Upper lobe of left lung (tissue), 6 donors: ENCODE results near the gene ZMYND11. TPM values are rescaled to one million over a fixed set of nuclear protein-coding genes. Genes with fewer than 3 reads are reported as not detected.
"Not testable (repeated sequence)": the region's sequence is repeated elsewhere in the genome, so short reads cannot be mapped to it uniquely, and the experiment has no call there.

Experiments used
- ATAC-seq, 2 donors: fragments of 200-7000 bp; cut with Tn5 transposase; one replicate each; pipeline ENCODE4 v1.9.1; 2022; ENCODE audit warnings: mild to moderate bottlenecking in 2 of 2, moderate library complexity in 2 of 2; ENCODE audit not compliant: low FRiP score in 2 of 2
- DNase-seq, 2 donors: peaks; one replicate each; pipeline ENCODE4 v3.0.0-alpha.2; 2019 to 2020
- H3K27ac ChIP-seq, 4 donors: fragments of 200-600 bp; sonication (generic); one replicate each; pipeline ENCODE4 v1.5.1; 2016 to 2019
- H3K27me3 ChIP-seq, 4 donors: fragments of 200-600 bp; sonication (generic); one replicate each; pipeline ENCODE4 v1.5.1; 2017 to 2019
- H3K36me3 ChIP-seq, 4 donors: fragments of 200-600 bp; sonication (generic); one replicate each; pipeline ENCODE4 v1.5.1; 2016 to 2019
- H3K4me1 ChIP-seq, 4 donors: fragments of 200-600 bp; sonication (generic); one replicate each; pipeline ENCODE4 v1.5.1; 2018 to 2019
- H3K4me3 ChIP-seq, 4 donors: fragments of 200-600 bp; sonication (generic); one replicate each; pipeline ENCODE4 v1.5.1; 2017 to 2019; ENCODE audit warnings: mild to moderate bottlenecking in 2 of 4, moderate library complexity in 1 of 4
- H3K9me3 ChIP-seq, 4 donors: fragments of 200-600 bp; sonication (generic); one replicate each; pipeline ENCODE4 v1.5.1; 2018 to 2019
- CTCF ChIP-seq, 6 experiments: fragments of 450-650 bp in 4 of 6; fragments of 200-600 bp in 2 of 6; sonication (generic) in 2 of 6; IDR thresholded peaks; one replicate each; pipeline ENCODE4 v1.5.1; 2016 to 2019; ENCODE audit warnings: antibody characterized with exemption in 6 of 6
- EP300 ChIP-seq, 4 donors: sonication (generic); formaldehyde crosslinking; IDR thresholded peaks; one replicate each; pipeline ENCODE4 v1.5.1; 2017; ENCODE audit warnings: antibody characterized with exemption in 4 of 4, control low read depth in 2 of 4
- POLR2A ChIP-seq, 4 donors: fragments of 450-650 bp; IDR thresholded peaks; one replicate each; pipeline ENCODE4 v1.5.1; 2016 to 2017; ENCODE audit warnings: antibody characterized with exemption in 4 of 4, mild to moderate bottlenecking in 2 of 4
- POLR2AphosphoS5 ChIP-seq, 2 donors: sonication (generic); formaldehyde crosslinking; IDR thresholded peaks; one replicate each; pipeline ENCODE4 v1.5.1; 2017; ENCODE audit warnings: antibody characterized with exemption in 2 of 2
- WGBS, 2 donors: methylation state at CpG; one replicate each; pipeline ENCODE4 v1.1.5; 2017 to 2018; 5-methylcytosine and 5-hydroxymethylcytosine counted together
- total RNA-seq, 6 donors: library from RNA; depleted of rRNA in 4 of 6; stranded (reverse); fragments of >200 nt in 4 of 6; gene quantifications; one replicate each; pipeline versions ENCODE4 v1.1.0 to v1.2.1, GENCODE V29; 2016 to 2021
- donor health status: DM: no; HTN: no; CAD: no; lungs with moderate emphysema.
- donor health status: DM: no; HTN: yes; CAD: no; lungs with severe emphysema.

The ZMYND11 gene
- total RNA-seq, 6 donors from 2014 or later: 46.1 to 76.5 (median 63.4) TPM

- Histone ChIP-seq H3K4me3 (no peak overlapping the region), H3K27me3 (no peaks in the 10 kb centered on the region), H3K36me3 (peaks cover 0 to 17% (median 9%) of the 10 kb centered on the region in 4 donors), H3K9me3 (peaks cover 0 to 7% (median 4%) of the 10 kb centered on the region in 4 donors), H3K4me1 (peaks cover 0 to 15% (median 4%) of the 10 kb centered on the region in 4 donors), H3K27ac (no peak overlapping the region)
- WGBS, 2 donors: 99% methylated on average over 5 of the region's 5 CpGs
- DNase-seq: no peak
- TF ChIP-seq EP300 (IDR thresholded peaks at IDR 0.05) (no peak), CTCF (IDR thresholded peaks at IDR 0.05) (no peak)
- ATAC-seq: no peak
Measured at GRCh38 chr10:184911-185310, 49.7 kb downstream of the ZMYND11 start.

DNA sequence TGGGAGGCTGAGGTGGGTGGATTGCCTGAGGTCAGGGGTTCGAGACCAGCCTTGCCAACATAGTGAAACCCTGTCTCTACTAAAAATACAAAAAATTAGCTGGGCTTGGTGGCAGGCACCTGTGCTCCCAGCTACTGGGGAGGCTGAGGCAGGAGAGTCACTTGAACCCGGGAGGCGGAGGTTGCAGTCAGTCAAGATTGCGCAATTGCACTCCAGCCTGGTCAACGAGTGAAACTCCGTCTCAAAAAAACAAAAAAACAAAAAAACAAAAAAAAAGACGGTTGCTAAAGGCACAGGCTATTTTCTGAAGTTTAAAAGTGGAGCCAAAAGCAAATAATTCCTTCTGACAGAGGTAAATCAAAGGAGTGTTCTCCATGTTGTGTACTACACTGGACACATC lies 50.3 kb downstream of the ZMYND11 start:
- peaks cover 0 to 13% (median 6%) of the 10 kb centered on the region in 4 donors for H3K36me3 ChIP-seq
- not testable (repeated sequence) for H3K4me3 ChIP-seq, DNase-seq, ATAC-seq, H3K27me3 ChIP-seq, H3K9me3 ChIP-seq, H3K27ac ChIP-seq
- peaks cover 0 to 15% (median 4%) of the 10 kb centered on the region in 4 donors for H3K4me1 ChIP-seq
- WGBS, 2 donors: 81 to 87% methylated on average over 7 of the region's 7 CpGs

DNA sequence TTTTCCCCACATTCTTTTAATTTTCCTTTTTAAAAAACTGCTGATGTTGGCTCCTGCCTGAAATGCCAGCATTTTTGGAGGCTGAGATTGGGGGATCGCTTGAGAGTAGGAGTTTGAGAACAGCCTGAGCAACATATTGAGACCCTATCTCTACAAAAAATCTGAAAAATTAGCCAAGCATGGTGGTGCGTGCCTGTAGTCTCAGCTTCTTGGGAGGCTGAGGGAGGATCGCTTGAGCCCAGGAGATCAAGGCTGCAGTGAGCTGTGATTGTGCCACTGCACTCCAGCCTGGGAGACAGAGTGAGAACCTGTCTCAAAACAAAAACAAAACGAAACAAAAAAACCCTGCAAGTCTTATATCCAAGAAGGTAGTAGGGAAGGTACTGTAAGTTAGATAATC lies 51.7 kb downstream of the ZMYND11 start:
- DNase-seq (no peak), ATAC-seq (no peak)
- 91 to 98% methylated on average over 4 of the region's 4 CpGs for WGBS, 2 donors
- no peak overlapping the region for H3K4me3 ChIP-seq
- H3K27me3 ChIP-seq: no peaks in the 10 kb centered on the region
- peaks cover 0 to 8% (median 3%) of the 10 kb centered on the region in 4 donors for H3K36me3 ChIP-seq
- peaks cover 0 to 7% (median 4%) of the 10 kb centered on the region in 4 donors for H3K9me3 ChIP-seq
- peaks cover 0 to 15% (median 4%) of the 10 kb centered on the region in 4 donors for H3K4me1 ChIP-seq
- no peak for TF ChIP-seq POLR2A (IDR thresholded peaks at IDR 0.05)
- no peak for TF ChIP-seq EP300 (IDR thresholded peaks at IDR 0.05)
- no peak for TF ChIP-seq POLR2AphosphoS5 (IDR thresholded peaks at IDR 0.05)
- no peak for TF ChIP-seq CTCF (IDR thresholded peaks at IDR 0.05)
- no peak overlapping the region for H3K27ac ChIP-seq

GRCh38 chr10:188546-188945 lies 53.3 kb downstream of the ZMYND11 start:
- no peaks in the 10 kb centered on the region for H3K27me3 ChIP-seq

GRCh38 chr10:190216-190615 lies 55.0 kb downstream of the ZMYND11 start:
- 93 to 95% methylated on average over 8 of the region's 8 CpGs for WGBS, 2 donors

More at GRCh38 chr10:188546-188945, 53.3 kb downstream of the ZMYND11 start:
- 58 to 60% methylated on average over 2 of the region's 2 CpGs for WGBS, 2 donors
- TF ChIP-seq POLR2AphosphoS5 (IDR thresholded peaks at IDR 0.05): no peak
- TF ChIP-seq POLR2A (IDR thresholded peaks at IDR 0.05): no peak
- no peak for TF ChIP-seq CTCF (IDR thresholded peaks at IDR 0.05)
- TF ChIP-seq EP300 (IDR thresholded peaks at IDR 0.05): no peak
- Histone ChIP-seq H3K9me3 (peaks cover 0 to 7% (median 4%) of the 10 kb centered on the region in 4 donors), H3K36me3 (peaks cover 0 to 3% (median 0%) of the 10 kb centered on the region in 4 donors), H3K4me1 (peaks cover 0 to 8% (median 0%) of the 10 kb centered on the region in 4 donors), H3K27ac (no peak overlapping the region), H3K4me3 (no peak overlapping the region)
- no peak for ATAC-seq
- DNase-seq: no peak

More at GRCh38 chr10:190216-190615, 55.0 kb downstream of the ZMYND11 start:
- TF ChIP-seq POLR2A (IDR thresholded peaks at IDR 0.05) (no peak), EP300 (IDR thresholded peaks at IDR 0.05) (no peak), CTCF (IDR thresholded peaks at IDR 0.05) (no peak), POLR2AphosphoS5 (IDR thresholded peaks at IDR 0.05) (no peak)
- H3K9me3 ChIP-seq: no peaks in the 10 kb centered on the region
- H3K36me3 ChIP-seq: no peaks in the 10 kb centered on the region
- no peak overlapping the region for H3K27ac ChIP-seq
- no peak for ATAC-seq
- H3K4me3 ChIP-seq: no peak overlapping the region
- peaks cover 0 to 6% (median 0%) of the 10 kb centered on the region in 4 donors for H3K4me1 ChIP-seq
- no peak for DNase-seq
- no peaks in the 10 kb centered on the region for H3K27me3 ChIP-seq
